HG03354 (cell line): Measurements from ENCODE around the gene WNT1.

ENCODE experiments used
- ATAC-seq: cut with Tn5 transposase; IDR thresholded peaks from one replicate; pipeline ENCODE4 v1.9.1; 2021; ENCODE audit warnings: mild to moderate bottlenecking; ENCODE audit not compliant: unreplicated experiment, poor library complexity, severe bottlenecking

WNT1 gene

DNA sequence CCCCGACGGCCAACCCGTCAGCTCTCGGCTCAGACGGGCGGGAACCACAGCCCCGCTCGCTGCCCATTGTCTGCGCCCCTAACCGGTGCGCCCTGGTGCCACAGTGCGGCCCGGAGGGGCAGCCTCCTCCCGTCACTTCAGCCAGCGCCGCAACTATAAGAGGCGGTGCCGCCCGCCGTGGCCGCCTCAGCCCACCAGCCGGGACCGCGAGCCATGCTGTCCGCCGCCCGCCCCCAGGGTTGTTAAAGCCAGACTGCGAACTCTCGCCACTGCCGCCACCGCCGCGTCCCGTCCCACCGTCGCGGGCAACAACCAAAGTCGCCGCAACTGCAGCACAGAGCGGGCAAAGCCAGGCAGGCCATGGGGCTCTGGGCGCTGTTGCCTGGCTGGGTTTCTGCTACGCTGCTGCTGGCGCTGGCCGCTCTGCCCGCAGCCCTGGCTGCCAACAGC is at the start of gene WNT1:
Gene WNT1 (plus strand): TSS at position 32 of the 450 bp plus-strand sequence. CDS start 329 bp downstream, at position 361.
- ATAC-seq = peak; percentile 13

GRCh38 chr12:48929551-48929950 is 48.6 kb upstream of the WNT1 start:
- no peak for ATAC-seq

DNA sequence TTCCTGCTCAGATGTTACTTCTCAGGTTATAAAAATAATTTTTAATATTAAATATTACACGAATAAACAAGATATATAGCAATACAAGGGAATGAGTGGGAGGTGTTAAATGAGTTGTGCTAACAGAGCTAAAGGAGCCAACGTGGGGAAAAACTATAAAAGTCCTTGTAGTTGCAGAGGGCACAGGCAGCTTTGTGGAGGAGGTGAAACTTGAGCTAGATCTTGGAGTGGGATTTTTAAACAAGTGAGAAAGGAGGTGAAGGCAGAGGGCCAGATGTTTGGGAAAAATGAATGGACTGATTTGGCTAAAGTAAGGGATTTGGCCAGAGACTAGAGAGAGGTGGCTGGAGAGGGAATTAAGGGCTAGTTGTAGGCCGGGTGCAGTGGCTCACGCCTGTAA is 47.6 kb upstream of the WNT1 start:
- ATAC-seq = no peak

DNA sequence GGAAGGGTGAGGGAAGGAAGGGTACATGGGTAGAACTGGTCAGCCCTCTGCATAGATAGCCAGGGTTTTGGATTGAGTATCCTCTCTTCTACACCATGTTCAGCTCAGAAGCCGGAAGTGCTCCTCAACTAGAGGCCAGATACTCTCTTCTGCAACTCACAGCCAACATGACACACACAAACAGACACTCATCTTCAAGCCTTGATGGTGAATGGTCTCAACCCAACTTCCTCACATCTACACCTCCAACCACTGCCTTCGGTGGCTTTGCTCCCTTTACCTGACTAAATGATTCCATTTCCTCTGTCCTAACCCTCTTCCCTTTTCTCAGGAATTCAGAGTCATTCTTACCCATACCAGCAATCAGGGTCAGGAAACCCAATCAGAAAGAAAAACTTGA is 45.2 kb upstream of the WNT1 start:
- ATAC-seq = no peak

- no peak for ATAC-seq
These were observed 44.3 kb upstream of the WNT1 start for GRCh38 chr12:48933664-48934311.

DNA sequence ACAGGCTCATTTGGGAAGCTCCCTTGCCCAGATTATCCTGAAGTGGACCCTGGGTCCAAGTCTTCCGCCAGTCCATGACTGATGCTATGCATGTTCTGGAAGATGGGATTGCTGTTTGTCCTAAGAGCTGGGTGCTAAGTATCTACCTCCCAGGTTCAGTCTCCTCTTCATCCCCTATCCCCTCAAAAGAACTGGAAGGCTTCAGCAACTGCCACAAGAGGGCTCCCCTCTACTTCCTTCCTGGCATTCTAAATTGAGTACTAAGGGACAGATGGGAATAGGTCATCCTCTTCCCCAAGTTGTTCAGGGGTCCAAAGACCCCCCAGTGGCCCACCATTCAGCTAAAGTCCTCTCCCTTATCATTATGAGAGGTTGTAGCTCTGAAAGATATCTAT is 43.8 kb upstream of the WNT1 start:
- ATAC-seq = no peak

DNA sequence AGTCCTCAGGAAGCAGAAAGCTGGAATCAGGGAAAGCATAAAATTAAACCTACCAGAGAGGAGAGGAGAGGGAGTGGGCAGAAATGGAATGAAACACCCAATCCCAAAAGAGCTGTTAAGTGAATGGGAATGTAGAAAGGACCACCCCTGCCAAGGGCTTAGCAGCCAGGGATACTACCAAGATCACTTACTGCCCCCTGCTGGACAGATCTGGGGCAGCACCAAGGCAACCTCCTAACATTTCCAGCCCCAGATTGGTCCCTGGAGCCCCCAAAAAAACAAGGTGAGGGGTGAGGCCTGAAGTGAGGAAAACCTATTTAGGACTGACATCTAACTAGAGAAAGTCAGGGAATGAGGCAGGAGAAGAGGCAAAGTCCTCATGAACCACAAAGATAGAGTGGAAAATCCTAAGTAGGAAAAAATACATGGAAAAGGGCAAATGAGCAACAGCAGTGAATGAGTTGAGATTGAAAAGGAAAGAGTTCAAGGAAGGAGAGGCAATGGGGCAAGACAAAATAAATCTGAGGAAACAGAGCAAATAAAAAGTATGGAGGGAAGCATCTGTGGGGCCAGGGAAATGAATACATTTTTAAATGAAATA is 41.6 kb upstream of the WNT1 start:
- peak; percentile 62 for ATAC-seq

DNA sequence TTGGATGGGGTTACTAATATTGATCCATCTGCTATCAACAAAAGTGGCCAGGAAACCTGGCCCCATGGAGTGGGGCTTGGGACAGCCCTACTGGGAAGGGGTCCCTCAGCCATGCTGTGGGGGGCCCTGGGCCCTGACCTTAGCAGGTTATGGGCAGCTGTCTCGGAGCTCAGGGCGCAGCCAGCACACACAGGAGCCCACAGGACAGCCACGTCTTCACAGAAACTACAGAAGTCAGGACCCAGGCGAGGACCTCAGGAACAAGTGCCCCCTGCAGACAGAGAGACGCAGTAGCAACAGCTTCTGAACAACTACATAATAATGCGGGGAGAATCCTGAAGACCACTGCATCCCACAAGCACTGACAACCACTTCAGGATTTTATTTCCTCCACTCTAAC is 41.0 kb upstream of the WNT1 start:
- no peak for ATAC-seq

- no peak for ATAC-seq
These were observed 39.3 kb upstream of the WNT1 start for GRCh38 chr12:48938805-48939204.

DNA sequence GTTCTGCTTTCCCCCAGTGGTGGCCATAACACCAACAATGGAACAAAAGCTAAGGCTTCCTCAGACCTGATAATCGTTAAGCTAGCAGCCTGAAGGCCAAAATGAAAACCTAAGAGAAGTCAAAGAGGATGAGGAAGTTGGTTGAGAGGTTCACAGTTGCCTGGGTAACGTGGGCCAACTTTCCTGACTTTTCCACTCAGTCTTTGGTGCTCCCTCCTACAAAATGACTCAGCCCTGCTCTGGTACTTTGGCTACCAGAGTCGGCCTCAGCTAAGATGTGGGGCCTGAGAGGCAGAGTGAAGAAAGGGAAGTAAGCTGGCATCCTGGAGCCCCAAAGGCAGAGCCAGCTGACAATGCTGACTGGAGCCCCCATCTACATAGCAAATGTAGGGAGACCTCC is 37.9 kb upstream of the WNT1 start:
- no peak for ATAC-seq

GRCh38 chr12:48943221-48943620 is 34.9 kb upstream of the WNT1 start:
- ATAC-seq = no peak

- no peak for ATAC-seq
These were observed 31.9 kb upstream of the WNT1 start for GRCh38 chr12:48946205-48946604.

DNA sequence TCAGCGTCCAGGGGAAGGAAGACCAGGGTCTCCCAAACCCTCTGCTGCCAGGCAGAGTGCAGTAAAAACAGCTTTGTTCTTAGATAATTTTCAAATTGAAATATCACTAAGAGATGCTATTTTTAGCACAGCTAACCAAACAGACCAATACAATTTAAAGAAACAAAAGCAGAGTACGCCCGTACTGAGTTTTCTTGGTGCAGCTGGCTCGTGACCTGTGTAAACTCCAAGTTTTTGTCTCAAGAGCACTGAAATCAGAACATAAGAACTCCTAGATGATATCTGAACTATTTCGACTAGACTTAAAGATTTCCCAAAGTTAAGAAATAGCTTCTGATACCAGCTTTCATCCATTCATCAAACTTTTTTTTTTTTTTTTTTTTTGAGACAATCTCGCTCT is 31.2 kb upstream of the WNT1 start:
- no peak for ATAC-seq

DNA sequence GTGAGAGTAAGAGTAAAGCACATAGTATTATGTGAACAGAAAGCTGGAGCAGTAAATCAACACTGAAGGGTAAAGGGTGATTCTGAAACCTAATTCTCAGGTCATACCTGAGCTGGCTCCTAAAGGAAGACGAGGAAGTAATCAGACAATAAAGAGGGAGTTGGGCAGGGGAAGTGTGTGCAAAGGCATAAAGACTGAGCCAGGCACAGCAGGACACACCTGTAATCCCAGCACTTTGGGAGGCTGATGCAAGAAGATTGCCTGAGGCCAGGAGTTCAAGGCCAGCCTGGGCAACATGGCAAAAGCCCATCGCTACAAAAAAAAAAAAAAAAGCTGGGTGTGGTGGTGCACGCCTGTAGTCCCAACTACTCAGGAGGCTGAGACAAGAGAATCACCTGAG is 30.4 kb upstream of the WNT1 start:
- ATAC-seq = no peak

GRCh38 chr12:48952691-48953090 is 25.4 kb upstream of the WNT1 start:
- ATAC-seq = no peak

DNA sequence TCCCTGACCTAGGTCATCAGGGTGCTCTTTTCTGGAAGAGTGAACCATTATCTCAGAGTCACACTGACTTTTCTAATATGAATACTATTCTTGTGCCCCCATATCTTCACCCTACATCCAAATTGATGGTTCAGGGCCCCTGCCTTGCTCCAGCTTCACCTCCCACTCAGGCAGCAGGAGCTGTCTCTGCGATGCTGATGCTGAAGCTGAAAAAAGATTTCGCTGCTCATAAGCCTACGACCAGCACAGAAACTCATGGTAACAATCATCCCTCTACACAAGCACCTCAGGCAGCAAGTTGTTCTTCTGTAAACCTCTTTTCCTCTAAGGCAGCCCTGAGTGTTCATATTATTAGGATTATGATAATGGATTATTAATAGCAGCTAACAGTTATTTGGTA is 24.1 kb upstream of the WNT1 start:
- no peak for ATAC-seq

DNA sequence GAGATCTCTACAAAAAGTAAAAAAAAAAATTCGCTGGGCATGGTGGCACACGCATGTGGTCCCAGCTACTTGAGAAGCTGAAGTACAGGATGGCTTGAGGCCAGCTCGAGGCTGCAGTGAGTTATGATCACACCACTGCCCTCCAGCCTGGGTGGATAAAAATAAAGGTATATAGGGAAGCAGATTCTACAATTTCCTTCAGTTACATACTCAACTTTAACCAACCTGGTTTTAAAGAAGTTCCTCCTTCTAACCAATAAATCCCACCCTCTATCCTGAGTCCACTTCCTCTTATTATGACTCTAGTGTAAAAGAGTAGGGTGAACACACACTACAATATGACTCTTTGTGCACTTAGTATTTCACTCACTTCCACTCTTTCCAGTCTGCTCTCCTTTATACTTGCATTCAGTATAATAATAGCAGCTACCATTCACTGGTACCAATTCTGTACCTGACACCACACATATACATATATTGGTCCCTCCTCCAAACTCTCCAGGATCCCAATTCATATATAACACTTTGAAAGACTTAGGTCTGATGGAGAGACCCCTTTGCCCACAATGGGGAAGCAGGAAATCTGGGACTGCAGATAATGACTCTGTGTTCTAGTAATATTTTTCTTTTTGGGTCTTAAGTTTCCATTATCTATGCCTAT is 23.2 kb upstream of the WNT1 start:
- no peak for ATAC-seq

DNA sequence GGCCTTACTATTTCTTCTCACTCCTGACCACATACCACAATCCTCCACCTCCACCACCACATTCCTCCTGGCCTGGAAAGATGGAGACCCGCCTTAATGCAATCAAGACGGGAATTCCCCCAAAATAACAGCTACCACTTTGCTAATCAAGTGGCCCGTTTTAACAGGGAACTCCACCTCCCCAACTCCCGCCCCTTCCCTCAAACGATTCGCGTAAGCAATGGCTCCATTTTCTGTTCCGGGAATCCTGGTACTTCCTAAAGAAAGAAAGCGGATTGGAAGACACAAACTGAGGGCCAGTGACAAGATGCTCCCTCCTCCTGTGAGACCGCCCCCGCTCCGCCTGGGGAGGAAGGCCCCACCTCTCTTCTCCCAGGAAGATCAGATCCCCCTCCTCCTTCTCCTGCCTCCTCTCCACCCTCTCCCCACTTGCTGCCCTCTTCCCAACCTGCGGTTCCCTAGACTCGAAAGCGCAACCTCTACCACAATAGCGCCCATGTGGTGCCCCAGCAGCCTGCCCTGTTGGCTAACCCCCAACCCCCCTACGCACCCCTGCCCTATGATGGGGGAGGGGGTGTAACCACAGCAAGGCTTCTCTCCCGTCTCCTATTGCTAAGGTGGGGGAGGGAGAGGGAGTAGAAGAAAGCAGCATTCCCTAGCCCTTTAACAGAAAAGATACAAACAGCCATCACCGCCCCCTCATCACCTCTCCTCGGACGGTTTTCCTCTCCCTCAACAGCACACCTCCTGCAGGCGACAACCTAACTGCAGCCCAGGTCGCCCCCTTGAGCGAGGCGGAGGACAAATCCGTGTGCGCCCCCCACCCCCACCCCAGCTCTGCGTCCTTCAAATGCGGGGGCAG is 21.6 kb upstream of the WNT1 start:
- peak; percentile 38 for ATAC-seq

- ATAC-seq = peak; percentile 89
These were observed 20.7 kb upstream of the WNT1 start, which contains the start of gene ARF3 for GRCh38 chr12:48957141-48958048. Gene ARF3, minus strand, starts transcription at chr12:48957487. Its CDS starts 16,392 bp downstream, at chr12:48941095.
